ENCODE measurements around the gene TSPAN14. TPM values are rescaled to one million over a fixed set of nuclear protein-coding genes. Genes with fewer than 3 reads are reported as not detected.
A peak's percentile ranks its signal among the peaks of the same experiment; 100 is the strongest.

The TSPAN14 gene
- total RNA-seq, 2 experiments from 2014 or later = 167 to 168 TPM

- ChIA-PET CTCF (interaction anchor here (0.9 kb wide), 1 partner anchor 69 kb away, joined by 3 read pairs; no protein-coding TSS in a partner anchor), POLR2A (interaction anchor here (1.3 kb wide), 1 partner anchor 15 kb away, joined by 4 read pairs; no protein-coding TSS in a partner anchor)
- Histone ChIP-seq H3K4me3 (ENCODE audit: low read length) (no peak overlapping the region), H3K27ac (ENCODE audit: low read depth in 1 of 2, low read length in 2 of 2) (no peak overlapping the region), H3K4me1 (ENCODE audit: insufficient read depth, low read length) (no peaks in the 10 kb centered on the region), H3K27me3 (ENCODE audit: control insufficient read depth in 1 of 2, insufficient read depth in 2 of 2, low read length in 2 of 2) (no peaks in the 10 kb centered on the region), H3K36me3 (ENCODE audit: insufficient read depth, low read length) (no peaks in the 10 kb centered on the region), H3K9me3 (ENCODE audit: control insufficient read depth in 1 of 2, insufficient read depth in 1 of 2, low read length in 2 of 2) (no peaks in the 10 kb centered on the region)
- intact Hi-C loops (cut with DNase I, micrococcal nuclease) = no loop called here
- DNase-seq (no peak), ATAC-seq (ENCODE audit: poor library complexity) (no peak)
- Mint-ChIP-seq H3K36me3 (ENCODE audit: low read depth) (peaks cover 5% of the 10 kb centered on the region), H3K4me1 (ENCODE audit: low read depth) (no peaks in the 10 kb centered on the region), H3K4me3 (no peak overlapping the region), H3K9me3 (no peaks in the 10 kb centered on the region), H3K27me3 (no peaks in the 10 kb centered on the region), H3K27ac (no peak overlapping the region)
- no peak for TF ChIP-seq CTCF (IDR thresholded peaks at IDR 0.05)
Measured at GRCh38 chr10:80437227-80437626, 16.9 kb upstream of the TSPAN14 start.

- H3K27me3 ChIP-seq (ENCODE audit: control insufficient read depth in 1 of 2, insufficient read depth in 2 of 2, low read length in 2 of 2) = no peaks in the 10 kb centered on the region
- Mint-ChIP-seq H3K27ac (no peak overlapping the region), H3K36me3 (ENCODE audit: low read depth) (no peaks in the 10 kb centered on the region), H3K27me3 (no peaks in the 10 kb centered on the region), H3K4me1 (ENCODE audit: low read depth) (peaks cover 45% of the 10 kb centered on the region), H3K4me3 (no peak overlapping the region), H3K9me3 (no peaks in the 10 kb centered on the region)
- H3K4me1 ChIP-seq (ENCODE audit: insufficient read depth, low read length) = peaks cover 23% of the 10 kb centered on the region
- H3K36me3 ChIP-seq (ENCODE audit: insufficient read depth, low read length) = no peaks in the 10 kb centered on the region
- DNase-seq = no peak
- ATAC-seq (ENCODE audit: poor library complexity) = no peak
- ChIA-PET POLR2A (no interaction called here), CTCF (interaction anchor here (11.7 kb wide), 1 partner anchor 63 kb away, joined by 147 read pairs; no protein-coding TSS in a partner anchor)
- H3K27ac ChIP-seq (ENCODE audit: low read depth in 1 of 2, low read length in 2 of 2) = no peak overlapping the region
- H3K9me3 ChIP-seq (ENCODE audit: control insufficient read depth in 1 of 2, insufficient read depth in 1 of 2, low read length in 2 of 2) = no peaks in the 10 kb centered on the region
- H3K4me3 ChIP-seq (ENCODE audit: low read length) = no peak overlapping the region
- intact Hi-C loops (cut with DNase I, micrococcal nuclease) = loop anchor here in 1 of 2 experiments (5.0 to 10.0 kb wide), 2 partner anchors 55 to 143 kb away; no protein-coding TSS in a partner anchor
- no peak for TF ChIP-seq CTCF (IDR thresholded peaks at IDR 0.05)
Measured at GRCh38 chr10:80441831-80442230, 12.3 kb upstream of the TSPAN14 start.

GRCh38 chr10:80442879-80443278 lies 11.2 kb upstream of the TSPAN14 start:
- DNase-seq (no peak), ATAC-seq (ENCODE audit: poor library complexity) (no peak)
- no peak for TF ChIP-seq CTCF (IDR thresholded peaks at IDR 0.05)
- Mint-ChIP-seq H3K36me3 (ENCODE audit: low read depth) (no peaks in the 10 kb centered on the region), H3K4me3 (no peak overlapping the region), H3K9me3 (no peaks in the 10 kb centered on the region), H3K4me1 (ENCODE audit: low read depth) (peaks cover 51% of the 10 kb centered on the region), H3K27me3 (no peaks in the 10 kb centered on the region), H3K27ac (peak overlapping the region; percentile 11)
- Histone ChIP-seq H3K4me3 (ENCODE audit: low read length) (no peak overlapping the region), H3K9me3 (ENCODE audit: control insufficient read depth in 1 of 2, insufficient read depth in 1 of 2, low read length in 2 of 2) (no peaks in the 10 kb centered on the region), H3K36me3 (ENCODE audit: insufficient read depth, low read length) (no peaks in the 10 kb centered on the region), H3K27ac (ENCODE audit: low read depth in 1 of 2, low read length in 2 of 2) (no peak overlapping the region), H3K4me1 (ENCODE audit: insufficient read depth, low read length) (peaks cover 23% of the 10 kb centered on the region), H3K27me3 (ENCODE audit: control insufficient read depth in 1 of 2, insufficient read depth in 2 of 2, low read length in 2 of 2) (no peaks in the 10 kb centered on the region)
- intact Hi-C loops (cut with DNase I, micrococcal nuclease) = loop anchor here in 1 of 2 experiments (5.0 to 10.0 kb wide), 2 partner anchors 56 to 142 kb away; no protein-coding TSS in a partner anchor
- ChIA-PET CTCF (interaction anchor here (0.5 to 11.7 kb wide), 2 partner anchors 62 to 252 kb away, joined by 3 to 147 read pairs; no protein-coding TSS in a partner anchor), POLR2A (interaction anchor here (2.1 to 4.0 kb wide), 4 partner anchors 24 to 62 kb away, joined by 6 to 36 read pairs (median 18); no protein-coding TSS in a partner anchor)
